ENCODE measurements around the gene LILRA1.
"Not testable (repeated sequence)": the region's sequence is repeated elsewhere in the genome, so short reads cannot be mapped to it uniquely, and the experiment has no call there.

The LILRA1 gene

DNA sequence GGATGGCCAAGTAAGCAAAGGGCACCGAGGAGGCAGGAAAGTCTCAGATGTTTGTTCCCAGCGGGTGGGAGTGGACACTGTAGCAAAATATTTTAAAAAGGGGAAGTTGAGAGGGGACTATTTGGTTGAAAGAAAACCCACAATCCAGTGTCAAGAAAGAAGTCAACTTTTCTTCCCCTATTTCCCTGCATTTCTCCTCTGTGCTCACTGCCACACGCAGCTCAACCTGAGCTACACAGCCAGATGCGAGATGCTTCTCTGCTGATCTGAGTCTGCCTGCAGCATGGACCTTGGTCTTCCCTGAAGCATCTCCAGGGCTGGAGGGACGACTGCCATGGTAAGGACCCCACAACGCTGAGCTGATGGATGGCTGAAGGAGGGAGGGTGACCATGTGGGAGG is at the start of gene LILRA1:
Gene LILRA1, plus strand, starts transcription at position 188 of the 400 bp plus-strand sequence. CDS start 613 bp downstream, outside the sequence.
- DNase-seq (ENCODE audit: low read depth): not testable (repeated sequence)

DNA sequence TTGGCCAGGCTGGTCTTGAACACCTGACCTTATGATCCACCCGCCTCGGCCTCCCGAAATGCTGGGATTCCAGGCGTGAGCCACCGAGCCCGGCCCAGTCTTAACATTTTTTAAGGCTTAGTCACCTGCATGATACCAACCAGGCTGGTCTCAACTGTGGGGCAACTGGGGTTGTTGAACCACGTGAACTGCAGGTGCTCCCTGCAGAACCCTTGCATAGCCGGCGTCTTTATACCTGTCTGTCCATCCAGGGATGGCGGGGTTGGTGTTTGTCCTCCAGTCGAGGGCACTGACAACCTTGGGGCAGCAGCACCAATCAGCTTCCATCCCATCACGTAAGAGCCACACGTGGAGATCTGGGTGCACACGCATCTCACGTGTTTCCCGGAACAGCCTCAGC is 44.6 kb upstream of the LILRA1 start:
- no peak for DNase-seq (ENCODE audit: low read depth)

DNA sequence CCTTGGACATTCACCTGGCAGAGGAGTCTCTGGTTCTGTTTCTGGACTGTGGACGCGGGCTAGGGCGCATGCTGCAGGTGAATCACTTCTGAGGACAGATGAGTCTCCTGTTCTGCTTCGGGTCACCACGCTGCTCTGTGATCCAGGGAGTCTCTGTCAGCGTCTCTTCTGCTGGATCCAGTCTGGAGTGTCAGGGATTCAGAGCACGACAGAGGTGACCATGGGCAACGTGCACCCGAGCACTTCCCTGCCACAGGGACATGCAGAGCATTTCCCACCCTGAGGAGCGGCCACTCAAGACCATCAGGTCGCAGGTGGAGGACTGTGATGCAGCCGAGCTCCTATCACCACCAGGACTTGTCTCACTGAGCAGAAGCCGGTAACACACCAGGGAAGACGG is 44.2 kb upstream of the LILRA1 start:
- DNase-seq (ENCODE audit: low read depth): no peak

DNA sequence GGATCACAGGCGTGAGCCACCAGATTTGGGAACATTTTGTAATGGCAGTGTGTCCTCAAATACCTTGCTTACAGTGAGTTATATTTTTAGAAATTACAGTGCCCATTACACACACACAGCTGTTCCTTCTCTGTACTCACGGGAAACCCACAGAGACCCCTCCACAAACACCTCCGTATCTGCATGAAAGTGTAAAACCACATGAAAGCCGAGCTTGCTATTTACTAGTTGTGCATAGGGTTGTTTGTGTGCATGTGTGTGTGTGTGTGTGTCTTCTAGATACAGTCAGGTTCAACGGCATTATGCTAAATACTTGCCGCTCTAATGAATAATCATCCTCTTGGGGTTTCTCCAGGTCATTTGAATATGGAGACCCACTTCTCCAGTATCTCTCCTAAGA is 42.1 kb upstream of the LILRA1 start:
- DNase-seq (ENCODE audit: low read depth): no peak

DNA sequence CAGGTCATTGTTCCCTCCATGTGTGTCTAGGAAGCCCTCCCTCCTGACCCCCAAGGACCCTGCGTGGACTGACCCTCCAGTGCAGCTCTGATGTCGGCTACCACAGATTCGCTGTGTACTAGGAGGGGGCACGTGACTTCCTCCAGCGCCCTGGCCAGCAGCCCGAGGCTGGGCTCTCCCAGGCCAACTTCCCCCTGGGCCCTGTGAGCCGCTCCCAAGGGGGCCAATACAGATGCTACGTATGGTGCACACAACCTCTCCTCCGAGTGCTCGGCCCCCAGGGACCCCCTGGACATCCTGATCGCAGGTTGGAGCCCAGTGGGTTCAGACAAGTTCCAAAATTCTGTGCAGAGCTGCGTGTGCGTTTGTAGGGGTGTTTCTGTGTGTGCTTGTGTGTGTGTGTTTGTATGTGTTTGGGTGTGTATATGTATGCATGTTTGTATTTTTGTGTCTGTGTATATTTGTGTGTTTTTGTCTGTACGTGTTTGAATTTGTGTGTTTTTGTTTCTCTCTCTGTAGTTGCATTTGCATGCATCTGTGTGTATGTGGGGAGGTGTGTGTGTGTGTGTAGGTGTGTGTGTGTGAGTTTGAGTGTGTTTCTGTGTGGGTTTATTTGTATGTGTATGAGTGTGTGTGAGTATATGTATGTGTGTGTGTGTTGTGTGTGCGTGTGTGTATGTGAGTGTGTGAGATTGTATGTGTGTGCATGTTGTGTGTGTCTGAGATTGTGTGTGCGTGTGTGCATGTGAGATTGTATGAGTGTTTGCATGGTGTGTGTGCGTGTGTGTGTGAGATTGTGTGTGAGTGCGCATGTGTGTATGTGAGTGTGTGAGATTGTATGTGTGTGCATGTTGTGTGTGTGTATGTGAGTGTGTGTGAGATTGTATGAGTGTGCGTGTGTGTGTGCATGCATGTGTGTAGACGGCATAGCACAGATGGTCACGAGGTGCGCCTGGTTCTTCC is 41.2 kb upstream of the LILRA1 start:
- DNase-seq (ENCODE audit: low read depth): no peak

DNA sequence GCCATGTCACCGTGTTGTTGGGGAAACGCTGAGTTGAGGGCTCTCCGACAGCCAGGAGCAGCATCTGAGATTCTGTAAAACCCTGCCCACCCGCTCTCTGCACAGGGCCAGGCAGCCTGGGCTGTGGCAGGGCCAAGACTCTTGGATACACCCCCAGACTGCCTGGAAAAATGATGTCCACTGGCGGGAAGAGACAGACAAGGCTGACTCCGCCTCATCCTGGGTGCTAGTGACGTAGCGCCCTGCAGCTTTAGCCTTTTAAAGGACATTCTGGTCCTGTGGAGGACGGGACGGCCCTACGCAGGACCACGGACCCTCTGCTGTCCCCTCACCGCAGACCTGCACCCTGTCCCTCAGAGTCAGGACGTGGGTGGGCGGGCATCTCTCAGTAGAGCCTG is 40.5 kb upstream of the LILRA1 start:
- no peak for DNase-seq (ENCODE audit: low read depth)

DNA sequence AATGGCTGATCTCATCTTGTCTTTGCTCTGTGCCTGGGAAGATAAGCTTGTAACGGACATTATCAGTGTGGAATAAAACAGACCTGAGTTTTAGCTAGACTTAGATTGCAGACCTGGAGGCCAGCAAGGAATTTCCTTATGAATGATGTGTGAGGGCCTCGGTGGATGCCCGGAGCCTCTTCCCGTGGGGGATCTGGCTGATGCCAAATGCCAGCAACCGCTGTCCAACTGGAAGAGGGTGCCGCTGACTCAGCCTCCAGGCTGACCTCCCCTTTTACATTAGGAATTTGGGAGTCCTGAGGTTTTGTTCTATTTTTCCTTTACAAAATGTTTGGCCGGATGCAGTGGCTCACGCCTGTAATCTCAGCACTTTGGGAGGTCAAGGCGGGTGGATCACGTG is 39.4 kb upstream of the LILRA1 start:
- no peak for DNase-seq (ENCODE audit: low read depth)

DNA sequence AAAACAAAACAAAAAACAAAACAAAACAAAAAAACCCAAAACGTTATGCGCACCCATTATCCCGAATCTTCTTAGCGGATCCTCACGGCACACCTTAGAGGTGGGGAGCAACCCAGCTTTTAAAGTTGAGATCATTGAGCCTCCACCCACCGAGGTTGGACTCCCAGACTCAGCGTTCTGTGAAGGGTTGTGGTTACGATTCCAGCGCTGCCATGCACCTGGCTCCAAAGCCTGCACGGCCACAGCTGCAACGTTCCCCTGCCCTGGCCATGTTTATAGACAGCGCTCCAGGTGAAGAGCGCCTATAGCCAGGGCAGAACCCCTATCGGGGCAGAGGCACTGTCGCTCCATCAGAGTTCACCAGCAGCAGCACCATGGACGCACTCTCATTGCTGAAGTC is 38.5 kb upstream of the LILRA1 start:
- DNase-seq (ENCODE audit: low read depth): no peak

DNA sequence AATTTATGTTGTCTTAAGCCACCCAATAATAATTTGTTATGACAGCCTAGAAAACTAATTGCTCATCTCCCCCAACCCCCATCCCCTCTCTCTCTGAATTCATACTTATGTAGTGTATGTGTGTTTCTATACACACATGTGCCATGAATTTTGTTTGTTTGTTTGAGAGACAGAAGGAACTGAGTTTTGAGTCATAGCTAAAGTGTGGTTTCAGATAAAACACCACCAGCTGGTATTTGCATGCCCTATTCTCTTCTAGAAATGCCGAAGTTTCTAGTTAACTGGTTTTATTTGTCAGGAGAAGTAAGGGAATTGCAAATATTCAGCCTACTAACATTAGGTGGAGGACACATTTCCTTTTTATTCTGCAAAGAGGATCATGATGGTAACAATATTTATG is 37.2 kb upstream of the LILRA1 start:
- no peak for DNase-seq (ENCODE audit: low read depth)

DNA sequence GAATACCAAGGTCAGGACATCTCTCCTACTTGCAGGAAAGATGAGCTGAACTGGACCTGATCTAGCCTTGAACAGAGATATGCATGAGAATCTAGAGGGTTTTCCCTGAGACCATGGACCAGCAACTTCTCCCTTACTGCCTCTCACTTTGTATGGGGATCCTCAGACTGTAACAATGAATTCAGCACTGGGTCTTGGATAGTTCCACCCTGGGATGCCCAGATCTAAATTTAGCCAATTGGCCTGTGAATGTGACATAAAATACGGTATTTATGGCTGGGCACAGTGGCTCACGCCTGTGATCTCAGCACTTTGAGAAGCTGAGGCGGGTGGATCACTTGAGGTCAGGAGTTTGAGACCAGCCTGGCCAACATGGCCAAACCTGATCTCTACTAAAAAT is 35.1 kb upstream of the LILRA1 start:
- DNase-seq (ENCODE audit: low read depth): no peak

DNA sequence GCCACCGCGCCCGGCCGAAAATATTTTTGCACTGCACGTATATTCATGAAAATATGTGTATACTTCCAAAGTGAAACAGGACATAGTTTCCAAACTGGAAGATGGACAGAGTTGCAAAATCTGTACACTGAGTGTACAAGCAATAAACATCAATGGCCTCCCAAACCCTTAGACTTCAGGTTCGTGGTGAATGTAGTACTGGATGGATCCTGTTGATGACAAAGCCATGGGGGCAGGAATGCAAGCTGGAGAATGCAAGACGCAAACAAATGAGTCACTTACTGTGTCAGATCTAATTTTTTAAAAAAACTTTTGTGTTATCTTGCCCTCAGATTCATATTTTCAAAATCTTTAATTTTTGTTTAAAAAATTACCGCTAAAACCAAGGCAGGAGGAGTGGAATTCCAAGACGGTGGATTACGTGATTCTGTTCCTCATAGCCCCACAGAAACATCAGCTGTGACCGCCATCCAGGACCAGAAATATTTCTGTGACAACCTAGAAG is 32.5 kb upstream of the LILRA1 start:
- no peak for DNase-seq (ENCODE audit: low read depth)

DNA sequence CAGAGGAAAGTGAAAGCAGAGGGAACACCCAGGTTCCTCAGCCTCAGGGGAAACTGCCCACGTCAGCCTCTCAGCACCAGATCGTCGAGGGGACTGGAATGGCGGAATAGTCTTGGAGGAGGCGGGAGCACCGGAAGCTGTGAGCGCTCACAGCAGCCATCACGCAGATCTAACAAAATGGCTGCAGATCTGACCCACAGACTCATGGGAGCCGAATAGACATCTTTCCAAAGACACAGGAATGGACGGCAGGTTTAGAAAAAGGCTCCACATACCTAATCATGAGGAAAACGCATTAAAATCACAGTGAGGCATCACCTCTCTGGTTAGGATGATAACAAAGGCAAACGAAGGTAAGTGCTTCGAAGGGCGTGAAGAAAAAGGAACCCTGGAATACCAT is 31.6 kb upstream of the LILRA1 start:
- no peak for DNase-seq (ENCODE audit: low read depth)

DNA sequence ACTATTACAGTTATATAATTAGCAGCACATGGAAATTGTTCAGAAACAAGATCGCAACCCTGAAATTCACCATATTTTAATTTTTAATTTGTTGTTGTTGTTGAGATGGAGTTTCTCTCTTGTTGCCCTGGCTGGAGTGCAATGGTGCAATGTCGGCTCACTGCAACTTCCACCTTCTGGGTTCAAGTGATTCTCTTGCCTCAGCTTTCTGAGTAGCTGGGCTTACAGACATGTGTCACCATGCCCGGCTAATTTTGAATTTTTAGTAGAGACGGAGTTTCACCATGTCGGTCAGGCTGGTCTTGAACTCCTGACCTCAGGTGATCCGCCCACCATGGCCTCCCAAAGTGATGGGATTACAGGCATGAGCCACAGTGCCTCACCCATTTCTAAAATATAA is 30.2 kb upstream of the LILRA1 start:
- not testable (repeated sequence) for DNase-seq (ENCODE audit: low read depth)

DNA sequence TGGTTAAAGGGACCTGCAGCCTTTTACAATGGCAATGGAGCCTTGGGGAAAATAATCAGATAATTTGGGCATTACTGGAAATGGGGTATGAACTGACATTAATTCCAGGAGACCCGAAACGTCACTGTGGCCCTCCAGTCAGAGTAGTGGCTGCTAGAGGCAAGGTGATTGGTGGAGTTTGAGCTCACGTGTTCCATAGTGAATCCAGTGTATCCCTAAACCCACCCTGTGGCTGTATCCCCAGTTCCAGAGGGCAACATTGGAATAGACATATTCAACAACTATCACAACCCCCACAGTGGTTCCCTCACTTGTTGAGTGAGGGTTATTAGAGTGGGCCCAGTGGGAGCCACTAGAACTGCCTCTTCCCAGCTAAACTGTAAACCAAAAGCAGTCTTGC is 23.1 kb upstream of the LILRA1 start:
- DNase-seq (ENCODE audit: low read depth): no peak

DNA sequence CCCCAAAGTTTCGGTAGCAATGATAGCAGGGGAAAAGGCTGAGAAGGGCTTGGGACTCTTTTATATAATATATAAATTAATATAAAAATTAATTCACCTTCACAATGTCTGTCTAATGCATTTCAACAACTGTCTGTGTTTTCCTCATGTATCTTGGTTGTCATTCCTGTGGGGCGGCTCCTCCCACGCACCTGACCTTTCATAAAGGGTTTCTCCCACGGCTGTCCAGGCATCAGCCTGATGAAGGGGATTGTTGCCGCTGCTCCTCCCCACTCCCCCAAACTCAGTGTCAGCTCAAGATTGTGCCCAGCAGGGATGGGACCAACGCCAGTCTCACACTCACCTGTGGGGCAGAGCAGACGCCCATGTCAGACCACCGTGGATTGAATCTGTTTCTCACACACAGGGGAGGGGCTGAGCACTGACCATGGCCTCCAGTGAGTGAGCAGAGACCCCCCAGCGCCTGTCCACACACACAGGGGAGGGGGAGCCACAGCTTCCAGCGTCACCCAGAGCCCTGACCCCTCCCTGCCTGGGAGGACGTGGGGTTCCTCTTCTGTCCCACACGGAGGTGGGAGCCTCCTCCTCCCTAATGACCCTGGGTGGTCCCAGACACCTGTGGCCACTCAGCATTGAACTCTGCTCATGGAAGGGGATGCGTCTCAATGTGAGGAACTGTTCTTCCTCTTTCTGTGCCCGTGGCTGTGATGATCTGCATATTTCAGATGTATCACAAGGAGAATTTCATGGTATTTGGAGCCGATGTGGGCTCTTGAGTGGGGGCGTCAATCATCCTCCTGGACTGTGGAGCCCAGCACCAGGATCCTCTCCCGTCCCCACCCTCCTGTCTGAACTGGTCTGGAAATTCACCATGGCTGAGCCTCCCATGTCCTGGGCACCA is 21.5 kb upstream of the LILRA1 start:
- DNase-seq (ENCODE audit: low read depth): not testable (repeated sequence)

DNA sequence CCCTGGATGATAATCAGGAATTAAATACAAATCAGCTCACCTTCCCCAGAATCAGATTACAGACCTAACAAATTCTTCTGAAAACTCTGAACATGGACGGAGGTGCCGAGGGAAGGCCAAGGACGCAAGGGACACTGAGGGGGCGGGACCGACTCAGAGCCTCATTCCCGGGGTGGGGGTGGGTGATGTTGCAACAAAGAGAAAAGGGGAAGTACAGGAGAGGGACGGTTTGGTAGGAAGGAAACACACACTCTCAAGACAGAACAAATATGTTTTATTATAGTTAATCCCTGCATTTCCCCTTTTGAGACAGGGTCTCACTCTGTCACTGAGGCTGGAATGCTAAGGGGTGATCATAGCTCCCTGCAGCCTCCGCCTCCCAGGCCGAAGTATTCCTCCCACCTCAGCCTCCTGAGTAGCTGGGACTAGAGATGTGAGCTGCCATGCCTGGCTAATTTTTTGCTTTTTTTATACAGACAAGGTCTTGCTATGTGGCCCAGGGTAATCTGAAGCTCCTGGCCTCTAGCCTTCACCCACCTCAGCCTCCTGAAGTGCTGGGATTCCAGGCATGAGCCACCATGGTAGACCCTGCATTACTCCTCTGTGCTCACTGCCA is 20.6 kb upstream of the LILRA1 start:
- DNase-seq (ENCODE audit: low read depth): no peak

DNA sequence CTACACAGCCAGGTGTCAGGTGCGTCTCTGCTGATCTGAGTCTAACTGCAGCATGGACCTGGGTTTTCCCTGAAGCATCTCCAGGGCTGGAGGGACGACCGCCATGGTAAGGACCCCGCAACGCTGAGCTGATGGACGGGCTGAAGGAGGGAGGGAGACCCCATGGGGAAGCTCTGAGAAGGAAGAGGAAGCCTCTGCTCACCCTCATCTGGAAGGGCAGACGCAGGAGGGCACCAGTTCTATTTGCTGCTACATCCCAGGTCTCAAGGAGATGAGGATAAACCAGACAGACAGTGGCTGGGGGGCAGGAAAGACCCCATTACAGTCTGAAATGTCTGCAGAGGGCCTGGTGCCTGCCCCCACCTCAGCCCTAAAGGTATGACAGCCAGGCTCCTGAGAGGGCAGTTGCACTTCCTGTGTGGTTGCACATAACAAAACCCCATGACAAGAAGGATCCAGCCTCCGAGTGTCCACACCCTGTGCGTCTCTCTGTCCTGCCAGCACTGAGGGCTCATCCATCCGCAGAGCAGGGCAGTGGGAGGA is 20.0 kb upstream of the LILRA1 start, which contains the start of gene LILRA2:
Gene LILRA2, plus strand, starts transcription at position 461 of the 543 bp plus-strand sequence. CDS start 89 bp downstream, outside the sequence.
- no peak for DNase-seq (ENCODE audit: low read depth)

DNA sequence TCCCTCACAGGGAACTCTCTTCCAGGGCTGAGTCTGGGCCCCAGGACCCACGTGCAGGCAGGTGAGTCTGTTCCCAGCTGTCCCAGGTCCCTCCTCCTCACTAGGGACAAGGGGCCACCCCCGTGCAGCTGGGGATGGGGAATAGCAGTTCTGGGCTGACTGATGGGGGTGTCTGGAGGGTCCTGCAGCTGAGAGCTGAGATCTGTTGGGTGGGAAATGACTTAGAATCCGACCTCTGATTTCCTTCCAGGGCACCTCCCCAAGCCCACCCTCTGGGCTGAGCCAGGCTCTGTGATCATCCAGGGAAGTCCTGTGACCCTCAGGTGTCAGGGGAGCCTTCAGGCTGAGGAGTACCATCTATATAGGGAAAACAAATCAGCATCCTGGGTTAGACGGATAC is 19.4 kb upstream of the LILRA1 start:
- no peak for DNase-seq (ENCODE audit: low read depth)

DNA sequence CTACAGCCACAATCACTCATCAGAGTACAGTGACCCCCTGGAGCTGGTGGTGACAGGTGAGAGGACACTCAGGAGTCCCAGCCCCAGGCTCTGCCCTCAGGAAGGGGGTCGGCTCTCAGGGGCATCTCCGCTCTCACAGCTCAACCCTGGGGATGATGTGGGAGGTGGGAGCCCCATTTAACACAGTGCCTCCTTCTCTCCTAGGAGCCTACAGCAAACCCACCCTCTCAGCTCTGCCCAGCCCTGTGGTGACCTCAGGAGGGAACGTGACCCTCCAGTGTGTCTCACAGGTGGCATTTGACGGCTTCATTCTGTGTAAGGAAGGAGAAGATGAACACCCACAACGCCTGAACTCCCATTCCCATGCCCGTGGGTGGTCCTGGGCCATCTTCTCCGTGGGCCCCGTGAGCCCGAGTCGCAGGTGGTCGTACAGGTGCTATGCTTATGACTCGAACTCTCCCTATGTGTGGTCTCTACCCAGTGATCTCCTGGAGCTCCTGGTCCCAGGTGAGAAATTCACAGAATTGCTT is 18.8 kb upstream of the LILRA1 start:
- DNase-seq (ENCODE audit: low read depth): no peak

DNA sequence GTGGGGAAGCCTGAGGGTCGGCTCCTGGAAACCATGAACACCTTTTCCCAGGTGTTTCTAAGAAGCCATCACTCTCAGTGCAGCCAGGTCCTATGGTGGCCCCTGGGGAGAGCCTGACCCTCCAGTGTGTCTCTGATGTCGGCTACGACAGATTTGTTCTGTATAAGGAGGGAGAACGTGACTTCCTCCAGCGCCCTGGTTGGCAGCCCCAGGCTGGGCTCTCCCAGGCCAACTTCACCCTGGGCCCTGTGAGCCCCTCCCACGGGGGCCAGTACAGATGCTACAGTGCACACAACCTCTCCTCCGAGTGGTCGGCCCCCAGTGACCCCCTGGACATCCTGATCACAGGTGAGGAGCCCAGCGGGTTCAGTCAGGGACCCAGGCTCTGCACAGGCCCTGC is 18.2 kb upstream of the LILRA1 start:
- DNase-seq (ENCODE audit: low read depth): not testable (repeated sequence)

DNA sequence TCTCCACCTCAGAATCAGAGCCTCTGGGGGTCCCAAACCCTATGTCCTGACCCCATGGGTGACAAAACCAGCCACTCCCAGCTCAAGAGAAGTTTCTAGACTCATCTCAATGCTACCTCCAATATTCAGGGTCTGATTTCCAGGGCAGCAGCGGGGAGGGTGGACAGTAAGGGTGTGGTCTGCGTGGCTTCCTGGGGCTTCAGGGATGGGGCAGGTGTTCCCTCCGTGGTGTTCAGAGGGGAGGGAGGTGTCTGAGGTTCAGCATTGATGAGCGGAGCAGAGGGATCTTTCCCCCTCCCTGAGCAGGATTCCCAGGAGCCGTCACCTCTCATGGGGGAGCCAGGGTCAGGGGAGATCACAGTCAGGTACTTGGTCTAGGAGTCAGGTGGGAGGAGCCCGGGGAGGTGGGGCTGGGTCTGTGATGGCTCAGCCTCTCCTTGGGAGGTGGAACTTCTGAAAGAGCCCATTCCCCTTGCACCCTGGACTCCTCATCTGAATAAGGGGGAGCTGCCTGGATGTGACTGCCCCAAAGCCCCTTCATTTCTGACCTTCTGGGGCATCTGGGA is 16.9 kb upstream of the LILRA1 start:
- DNase-seq (ENCODE audit: low read depth): no peak
